ENCODE measurements around the gene OR14C36.

- TF ChIP-seq CTCF (IDR thresholded peaks at IDR 0.05) = no peak
- TF ChIP-seq POLR2A (IDR thresholded peaks at IDR 0.05) = no peak
Observed at GRCh38 chr1:248373761-248374160, 25.2 kb downstream of the OR14C36 start.
